ENCODE data around the gene GPX6.
"Not testable (repeated sequence)": the region's sequence is repeated elsewhere in the genome, so short reads cannot be mapped to it uniquely, and the experiment has no call there.

GPX6 gene, protein sequence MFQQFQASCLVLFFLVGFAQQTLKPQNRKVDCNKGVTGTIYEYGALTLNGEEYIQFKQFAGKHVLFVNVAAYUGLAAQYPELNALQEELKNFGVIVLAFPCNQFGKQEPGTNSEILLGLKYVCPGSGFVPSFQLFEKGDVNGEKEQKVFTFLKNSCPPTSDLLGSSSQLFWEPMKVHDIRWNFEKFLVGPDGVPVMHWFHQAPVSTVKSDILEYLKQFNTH
- long read RNA-seq, donor 1 = 0 reads
- long read RNA-seq, donor 2 = 0 reads
- long read RNA-seq, donor 3 = 0 reads
- long read RNA-seq, donor 4 = 0 reads
- long read RNA-seq, donor 5 = 0 reads
- long read RNA-seq, donor 6 = 0 reads
- long read RNA-seq, donor 7 = 0 reads
- long read RNA-seq, donor 8 = 0 reads

DNA sequence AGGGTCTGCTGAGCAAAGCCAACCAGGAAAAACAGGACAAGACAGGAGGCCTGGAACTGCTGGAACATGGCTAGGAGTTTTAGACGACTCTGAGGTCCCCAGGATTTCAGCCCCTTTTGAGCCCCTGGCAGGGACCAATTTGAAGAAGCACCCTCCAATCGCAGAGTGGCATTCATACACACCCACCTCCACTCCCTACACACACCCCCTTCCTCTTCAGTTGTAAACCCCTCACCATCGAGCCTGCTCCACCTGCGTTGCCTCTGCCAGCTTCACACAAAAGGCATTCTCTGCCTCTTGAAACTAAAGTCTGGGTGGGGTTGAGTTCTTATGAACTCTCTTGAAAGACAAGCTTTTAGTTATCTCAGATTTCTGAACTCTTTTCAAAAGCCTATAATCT lies at the start of gene GPX6:
Gene GPX6 (minus strand): TSS at position 118 of the 400 bp plus-strand sequence. CDS start 50 bp downstream, at position 68.
- DNase-seq = no peak

DNA sequence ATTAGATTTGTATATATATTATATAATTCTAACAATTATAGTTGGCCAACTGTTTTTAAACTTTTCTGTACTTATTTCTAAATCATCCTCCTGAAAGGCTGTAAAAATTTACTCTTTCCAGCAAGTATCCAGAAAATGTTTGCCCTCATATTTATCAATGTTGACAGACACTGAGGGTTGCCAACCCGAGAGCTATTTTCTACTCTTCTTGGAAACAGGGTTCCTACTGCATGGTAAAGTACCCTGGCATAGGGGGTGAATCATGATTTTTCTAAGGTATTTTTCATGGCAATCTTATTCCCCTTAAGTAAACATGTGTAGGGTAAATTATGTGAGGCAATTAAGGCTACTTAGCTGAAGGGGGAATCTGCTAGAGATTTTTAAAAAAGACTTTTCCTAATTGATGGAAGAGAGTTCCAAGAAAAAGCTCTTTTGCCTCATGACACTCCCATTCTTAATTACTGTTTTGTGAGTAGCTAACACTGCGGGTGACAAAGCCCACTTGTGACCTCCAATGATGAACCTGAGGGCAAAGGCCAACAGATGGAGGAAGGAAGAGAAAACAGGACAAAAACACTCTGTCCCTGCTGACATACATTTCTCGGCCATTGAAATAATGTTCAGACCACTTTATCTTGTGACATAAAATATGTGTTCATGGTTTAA lies 48.0 kb upstream of the GPX6 start:
- DNase-seq = no peak

DNA sequence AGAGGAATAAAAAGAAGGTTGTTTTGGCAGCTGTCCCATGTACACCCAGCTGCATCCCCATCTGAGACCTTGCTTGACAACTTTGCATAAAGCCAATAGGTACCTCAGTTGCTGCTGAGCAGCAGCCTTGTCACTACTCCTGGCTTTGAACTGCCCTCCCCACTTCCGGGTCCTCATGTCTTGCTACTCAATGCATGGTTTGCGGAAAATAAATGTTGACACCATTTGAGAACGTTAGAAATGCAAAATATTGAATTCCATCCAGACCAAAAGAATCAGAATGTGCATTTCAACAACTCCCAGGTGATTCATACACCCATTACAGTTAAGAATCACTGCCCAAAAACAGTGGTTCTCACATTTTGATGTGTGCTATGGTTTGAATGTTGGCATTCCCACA lies 43.0 kb upstream of the GPX6 start:
- no peak for DNase-seq

DNA sequence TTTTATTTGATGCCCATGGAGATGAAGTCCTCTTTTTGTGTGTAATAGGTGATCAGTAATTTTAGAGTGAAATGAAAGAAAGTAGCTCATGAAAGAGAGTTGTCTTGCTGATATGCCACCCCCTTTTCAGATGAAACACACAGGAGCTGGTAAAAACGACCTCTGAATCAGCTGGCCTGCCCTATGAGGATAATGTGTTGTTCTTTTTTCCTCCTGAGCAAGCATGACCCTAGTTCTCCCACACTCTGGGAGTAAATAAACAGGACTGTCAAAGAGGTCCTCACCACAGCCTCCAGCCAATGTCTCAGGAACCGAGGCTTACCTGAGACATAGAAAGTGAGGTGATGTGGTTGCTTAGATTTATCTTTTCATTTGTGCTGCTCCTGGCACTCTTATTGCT lies 39.5 kb upstream of the GPX6 start:
- no peak for DNase-seq

DNA sequence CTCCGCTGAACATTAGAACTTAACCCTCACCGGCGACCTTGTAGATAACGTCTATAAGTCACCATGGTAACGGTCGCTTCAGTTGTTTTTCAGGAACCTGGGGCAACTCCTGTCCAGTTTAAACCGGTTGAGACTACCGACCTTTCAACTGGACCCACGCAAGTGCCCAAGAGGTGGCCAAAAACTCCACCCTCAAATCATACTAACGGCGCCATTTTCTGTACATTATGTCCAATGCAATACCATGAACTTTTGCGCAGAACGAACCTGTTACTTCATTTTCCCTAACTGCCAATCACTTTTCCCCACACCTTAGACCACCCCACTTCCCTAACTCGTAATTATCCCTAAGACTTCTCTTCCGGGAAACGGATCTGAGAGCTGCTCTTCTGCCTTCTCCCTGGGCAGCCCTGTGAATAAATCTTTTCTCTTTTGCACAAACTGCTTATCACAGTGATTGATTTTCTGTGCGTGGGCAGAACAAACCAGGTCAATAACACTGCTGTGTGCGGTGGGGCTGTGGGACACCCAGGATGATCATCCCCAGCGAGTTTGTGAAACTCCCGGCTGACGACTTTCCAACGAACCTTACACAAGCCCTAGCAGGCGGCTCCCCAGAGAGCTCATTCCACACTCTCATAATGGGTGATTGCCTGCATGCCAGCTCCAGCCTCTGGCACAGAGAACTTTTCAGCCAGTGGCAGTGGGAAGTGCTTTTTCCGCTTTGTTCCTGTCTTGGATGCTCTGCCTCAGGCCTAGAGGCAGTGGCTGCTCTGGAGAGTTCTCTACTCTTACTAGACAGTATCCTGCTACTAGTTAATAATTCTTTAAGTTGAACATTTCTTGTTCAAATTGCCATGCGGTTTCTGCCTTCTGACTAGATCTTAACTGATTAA lies 38.6 kb upstream of the GPX6 start:
- peak; percentile 47 for DNase-seq

DNA sequence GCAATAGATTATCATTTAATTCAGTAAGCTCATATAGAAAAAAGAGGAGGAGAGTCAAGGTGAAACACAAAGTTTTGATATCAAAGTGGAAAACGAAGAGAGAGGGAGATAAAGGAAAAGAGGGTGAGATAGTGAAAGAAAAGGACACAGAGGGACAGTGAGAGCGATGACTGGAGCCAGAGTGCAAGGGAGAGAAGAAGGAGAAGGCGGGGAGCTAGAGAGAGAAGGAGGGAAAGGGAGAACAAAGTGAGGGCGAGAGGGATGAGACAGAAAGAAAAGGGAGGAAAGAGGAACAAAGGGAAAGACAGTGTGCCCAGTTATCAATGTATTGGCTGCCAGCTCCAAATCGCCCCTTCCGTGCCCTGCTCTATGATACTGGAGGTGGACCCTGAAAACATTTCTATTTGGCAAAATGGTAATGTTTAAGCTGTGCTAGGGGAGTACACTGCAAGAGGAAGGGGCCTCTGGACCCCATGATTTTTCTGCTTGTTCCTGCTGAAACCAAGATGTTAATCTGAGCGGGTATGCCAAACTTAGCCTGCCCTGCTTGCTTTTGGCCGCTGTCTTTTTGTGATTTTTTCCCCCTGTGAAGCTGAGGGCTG lies 37.9 kb upstream of the GPX6 start:
- peak; percentile 29 for DNase-seq

DNA sequence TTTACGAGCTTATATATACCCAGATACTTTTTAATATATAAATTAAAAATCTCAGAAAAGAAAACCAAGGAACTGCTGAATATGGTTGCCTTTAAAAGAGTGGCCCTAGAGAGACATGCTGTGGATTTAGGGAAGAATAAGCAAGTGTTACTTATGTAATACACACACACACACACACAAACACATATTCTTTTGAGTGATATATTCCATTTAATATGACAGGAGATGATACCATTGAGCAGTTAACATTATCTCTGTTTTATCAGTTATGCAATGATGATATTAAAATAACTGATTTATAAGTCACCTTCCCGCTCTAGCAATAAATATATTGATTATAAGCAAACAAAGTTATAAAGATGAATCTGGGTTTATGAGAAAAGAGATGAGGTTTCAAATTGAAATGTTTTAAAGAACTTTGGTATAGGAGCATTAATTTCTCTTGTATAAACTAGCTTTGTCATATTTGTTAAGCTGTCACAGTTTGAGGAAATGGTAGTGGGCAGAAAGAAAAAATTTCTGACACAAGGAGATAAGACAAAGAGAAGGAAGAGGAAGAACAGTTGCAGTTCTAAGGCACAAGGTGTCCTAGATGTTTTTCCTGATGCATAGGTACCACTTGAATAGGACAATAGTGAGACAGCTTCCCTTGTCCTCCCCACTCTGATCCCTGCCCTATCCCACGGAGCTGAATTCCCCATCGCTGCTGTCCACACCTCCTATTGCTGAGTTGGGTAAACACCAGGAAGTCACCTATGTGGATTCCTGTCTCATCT lies 36.5 kb upstream of the GPX6 start:
- DNase-seq = no peak

DNA sequence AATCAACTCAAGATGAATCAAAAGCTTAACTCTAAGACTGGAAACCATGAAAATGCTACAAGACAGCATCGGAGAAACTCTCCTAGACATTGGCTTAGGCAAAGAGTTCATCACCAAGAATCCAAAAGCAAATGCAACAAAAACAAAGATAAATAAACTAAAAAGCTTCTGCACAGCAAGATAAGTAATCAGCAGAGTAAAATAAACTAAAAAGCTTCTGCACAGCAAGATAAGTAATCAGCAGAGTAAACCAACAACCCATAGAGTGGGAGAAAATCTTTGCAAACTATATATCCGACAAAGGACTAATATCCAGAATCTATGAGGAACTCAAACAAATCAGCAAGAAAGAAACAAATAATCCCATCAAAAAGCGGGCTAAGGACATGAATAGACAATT lies 31.4 kb upstream of the GPX6 start:
- not testable (repeated sequence) for DNase-seq

DNA sequence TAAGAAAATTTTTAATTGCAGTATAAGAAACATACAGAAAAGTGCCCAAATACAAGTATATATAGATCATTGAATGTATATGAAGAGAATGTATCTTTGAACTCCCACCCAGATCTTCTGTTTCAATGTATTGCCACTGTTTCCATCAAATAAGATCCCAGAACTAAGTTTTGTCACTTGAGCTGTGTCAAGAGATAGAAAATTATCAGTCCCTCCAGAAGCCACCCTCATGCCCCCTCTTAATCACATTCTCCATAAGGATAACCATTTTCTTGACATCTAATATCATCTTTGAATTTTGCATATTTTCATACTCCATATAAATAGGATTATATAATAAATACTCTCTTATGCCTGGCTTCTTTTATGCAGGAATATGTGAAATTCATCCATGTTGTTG lies 30.4 kb upstream of the GPX6 start:
- DNase-seq = no peak

DNA sequence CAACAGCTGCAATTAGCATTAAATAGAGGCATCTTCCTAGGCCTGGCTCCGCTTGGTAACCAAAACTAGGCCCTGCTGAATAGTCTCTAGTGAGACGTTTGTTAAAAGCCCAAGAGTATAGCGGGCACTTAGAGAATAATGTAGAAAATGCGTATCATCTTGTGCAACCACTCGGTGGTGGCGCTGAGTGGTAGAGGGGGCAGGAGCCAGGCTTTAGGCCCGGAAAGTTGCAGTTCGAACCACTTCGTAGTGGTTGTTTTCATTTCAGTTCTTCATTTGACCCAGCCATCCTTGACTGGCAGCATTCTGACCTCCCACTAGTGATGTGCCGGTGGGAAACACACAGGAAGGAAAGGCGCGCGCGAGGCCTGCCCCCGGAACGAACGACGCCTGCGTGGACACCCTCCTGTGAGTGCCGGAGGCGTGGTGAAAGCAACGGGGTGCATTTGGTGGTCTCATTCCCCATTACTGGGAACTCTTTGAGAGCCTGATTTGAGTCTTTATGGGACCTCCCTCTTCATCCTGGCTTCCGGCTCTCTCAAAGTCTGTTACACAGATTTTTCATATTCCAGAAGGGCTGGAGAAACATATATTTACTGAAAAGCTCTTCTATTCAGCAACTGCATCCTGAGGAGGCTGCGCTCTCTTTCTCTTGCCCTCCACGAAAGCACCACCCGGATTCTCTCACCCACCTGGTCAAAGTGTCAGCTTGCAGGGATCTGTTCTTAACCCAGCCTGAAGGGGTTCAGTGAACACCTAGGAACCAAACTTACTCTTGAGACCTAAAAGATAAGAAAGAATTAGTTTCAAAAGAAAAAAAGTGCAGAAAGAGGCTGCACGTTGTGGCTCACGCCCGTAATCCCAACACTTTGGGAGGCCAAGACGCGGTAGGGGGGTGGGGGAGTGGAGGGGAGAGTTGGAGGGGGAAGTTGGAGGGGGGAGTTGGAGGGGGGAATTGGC lies 28.3 kb upstream of the GPX6 start:
- DNase-seq = peak; percentile 68

DNA sequence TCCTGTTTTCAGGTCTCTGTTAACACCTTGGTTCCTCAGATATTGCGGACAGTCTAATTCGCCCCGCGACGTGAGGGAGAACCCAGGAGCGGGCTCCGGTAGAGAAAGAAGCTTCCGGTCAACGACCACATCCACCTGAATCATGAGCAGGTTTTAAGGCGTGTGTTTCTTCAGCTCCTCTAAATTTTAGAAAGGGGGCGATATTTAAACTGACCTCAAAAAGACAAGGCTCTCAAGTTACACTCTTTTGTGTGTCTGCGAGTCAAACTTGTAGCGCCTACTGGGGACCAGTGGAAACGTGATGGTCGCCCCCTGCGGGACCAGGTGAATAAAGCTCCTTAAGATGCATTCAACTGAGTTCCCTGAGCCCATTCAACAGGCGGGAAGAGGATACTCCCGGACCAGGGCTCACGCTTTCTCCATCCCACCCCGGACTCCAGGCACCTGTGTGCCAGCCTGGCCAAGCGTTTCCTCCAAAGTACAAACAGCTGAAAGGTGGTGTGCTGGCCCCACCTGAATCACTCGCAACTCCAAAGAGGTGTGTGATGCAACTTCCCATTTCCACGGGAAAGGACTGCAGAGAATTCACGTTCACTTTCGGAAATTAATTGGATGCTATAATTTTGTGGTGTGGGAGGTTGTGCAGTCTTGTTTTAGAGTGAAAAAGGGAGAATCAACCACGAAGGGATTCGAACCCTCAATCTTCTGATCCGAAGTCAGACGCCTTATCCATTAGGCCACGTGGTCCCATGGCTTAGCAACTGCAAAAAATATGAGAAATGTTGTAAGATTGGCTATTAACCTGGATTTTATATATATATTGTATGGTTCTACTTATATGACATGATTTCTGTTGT lies 27.1 kb upstream of the GPX6 start:
- peak; percentile 72 for DNase-seq

DNA sequence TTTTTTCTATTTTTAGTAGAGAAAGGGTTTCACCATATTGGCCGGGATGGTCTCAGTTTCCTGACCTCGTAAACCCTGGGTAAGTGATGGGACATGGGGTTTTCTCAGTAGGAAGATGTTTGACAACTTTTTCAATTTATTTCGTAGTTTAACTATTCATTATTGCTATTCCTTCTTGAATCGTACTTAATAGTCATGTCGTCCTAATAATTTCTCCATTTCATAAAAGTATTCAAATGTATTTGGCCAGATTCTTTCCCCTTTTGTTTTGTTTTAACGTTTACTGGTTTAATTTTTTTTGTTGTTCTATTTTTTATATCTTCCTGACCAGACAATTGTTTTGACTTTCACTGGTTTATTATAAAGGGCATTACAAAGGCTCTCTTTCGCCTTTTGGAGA lies 26.4 kb upstream of the GPX6 start:
- DNase-seq = no peak

DNA sequence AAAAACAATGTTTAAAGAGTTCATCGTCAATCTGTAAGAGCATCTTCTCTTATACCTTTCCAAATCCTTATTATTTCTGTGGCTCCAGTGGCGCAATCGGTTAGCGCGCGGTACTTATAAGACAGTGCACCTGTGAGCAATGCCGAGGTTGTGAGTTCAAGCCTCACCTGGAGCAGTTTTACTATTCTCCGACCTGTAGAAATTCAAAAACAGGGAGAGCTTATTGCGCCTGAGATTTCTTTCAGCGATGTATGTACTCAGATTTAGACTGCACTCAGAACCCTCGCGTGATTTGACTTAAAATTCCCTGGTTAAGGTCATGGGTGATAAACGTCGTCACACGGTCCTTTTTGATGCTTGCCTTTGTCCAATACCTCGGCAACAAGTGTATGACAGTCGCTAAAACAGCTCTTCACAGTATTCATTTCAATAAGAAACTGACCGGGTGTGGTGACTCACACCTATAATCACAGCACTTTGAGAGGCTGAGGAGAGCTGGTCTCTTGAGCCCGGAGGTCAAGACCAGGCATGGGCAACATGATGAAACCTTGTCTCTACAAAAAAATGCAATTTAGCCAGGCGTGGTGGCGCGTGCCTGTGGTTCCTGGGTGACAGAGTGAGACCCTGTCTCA lies 22.0 kb upstream of the GPX6 start:
- DNase-seq = no peak

DNA sequence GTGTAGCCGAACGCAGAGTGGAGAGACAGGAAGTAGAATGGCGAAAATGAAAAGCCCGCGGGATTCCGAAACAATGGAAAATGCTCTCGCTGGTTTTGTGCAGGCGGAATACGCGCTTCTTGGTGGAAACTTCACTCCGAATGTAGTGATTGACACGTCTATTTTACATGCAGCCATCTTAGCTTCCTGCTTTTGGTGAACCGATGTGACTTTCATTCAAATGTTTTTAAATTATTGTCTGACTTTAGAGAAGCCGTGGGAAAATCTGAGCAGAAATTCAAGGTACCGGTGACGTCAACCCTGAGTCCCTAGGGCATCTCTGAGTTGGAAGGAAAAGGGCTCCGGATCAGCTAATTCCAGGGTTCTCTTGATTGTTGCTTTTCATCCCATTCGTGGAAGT lies 21.5 kb upstream of the GPX6 start:
- peak; percentile 40 for DNase-seq

DNA sequence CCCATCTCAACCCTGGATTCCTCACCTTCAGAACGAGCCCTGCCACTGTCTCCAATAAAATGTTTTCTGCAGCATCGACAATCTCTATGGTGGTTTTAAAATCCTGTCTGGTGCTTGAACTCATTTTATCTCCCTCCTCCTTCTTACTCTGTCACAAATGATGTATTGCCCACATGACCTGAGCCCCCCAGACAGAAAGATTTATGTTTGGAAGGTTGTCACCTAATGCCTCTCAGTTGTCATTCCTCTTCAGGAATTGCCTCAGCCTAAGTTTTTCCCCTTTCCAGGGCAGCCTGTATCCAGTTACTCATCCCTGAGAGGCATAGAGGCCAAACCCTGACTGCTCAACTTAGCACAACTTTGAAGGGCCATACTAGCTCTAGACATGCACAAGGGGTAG lies 19.3 kb upstream of the GPX6 start:
- DNase-seq = no peak

DNA sequence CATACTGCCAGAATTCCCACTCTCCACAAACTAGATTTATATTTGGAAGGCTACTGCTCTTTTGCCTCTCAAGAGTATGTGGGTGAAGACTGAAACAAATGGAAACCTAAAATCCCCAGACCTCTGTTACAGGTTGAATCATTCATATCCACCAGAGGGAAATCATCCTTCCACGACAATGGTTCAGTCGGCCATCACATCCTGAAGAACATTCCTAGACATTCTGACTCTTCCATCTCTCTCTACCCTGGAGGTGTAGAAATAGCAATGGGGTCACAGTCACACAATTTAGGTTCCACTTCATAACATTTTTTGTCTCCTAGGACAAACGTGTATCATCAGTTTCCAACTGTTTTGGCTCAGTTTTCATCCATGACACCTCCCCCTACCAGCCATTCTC lies 18.7 kb upstream of the GPX6 start:
- no peak for DNase-seq

DNA sequence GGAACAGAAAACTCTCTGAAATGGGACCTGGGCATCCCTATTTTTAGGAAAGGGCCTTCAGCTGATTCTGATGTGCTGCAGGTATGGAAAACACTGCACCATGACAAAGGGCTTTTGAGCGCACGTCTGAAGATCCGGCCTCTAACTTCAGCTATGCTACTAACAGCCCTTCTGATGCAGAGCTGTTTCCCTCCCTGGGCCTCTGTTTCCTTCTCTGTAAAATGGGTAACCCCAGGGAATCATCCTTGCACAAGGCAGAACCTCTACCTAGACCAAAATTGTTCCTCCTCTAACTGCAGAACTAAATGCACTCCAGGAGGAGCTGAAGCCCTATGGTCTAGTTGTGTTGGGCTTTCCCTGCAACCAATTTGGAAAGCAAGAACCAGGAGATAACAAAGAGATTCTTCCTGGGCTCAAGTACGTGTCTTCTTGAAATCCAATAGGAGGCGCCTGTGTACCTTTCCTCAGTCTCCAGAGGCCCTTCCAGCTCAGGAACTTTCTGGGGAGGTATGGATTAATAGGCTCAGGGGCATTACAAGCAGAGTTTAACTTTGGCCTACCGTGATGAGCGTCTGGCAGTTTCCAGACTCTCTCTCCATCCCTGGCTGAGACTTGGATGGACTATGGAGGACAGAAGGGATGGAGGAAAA lies 16.0 kb upstream of the GPX6 start:
- DNase-seq = no peak

DNA sequence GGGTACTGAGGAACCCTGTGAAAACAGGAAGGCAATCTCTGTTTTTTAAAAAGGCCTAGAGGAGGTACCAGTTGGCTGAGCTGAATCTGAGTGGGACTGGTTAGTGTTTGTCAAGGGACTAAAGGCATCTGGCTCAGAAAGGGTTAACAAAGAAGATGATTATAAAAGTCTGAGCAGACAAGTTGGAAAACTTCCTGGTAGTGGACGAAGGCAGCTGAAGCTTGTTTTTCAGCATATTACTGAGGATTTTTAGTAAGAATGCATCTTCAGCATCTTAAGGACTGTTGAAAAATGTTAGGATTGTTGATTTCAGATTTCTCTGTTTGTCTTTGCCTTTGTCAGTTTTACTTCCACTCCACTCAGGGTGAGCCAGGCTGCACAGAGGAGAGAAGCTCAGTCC lies 15.2 kb upstream of the GPX6 start:
- no peak for DNase-seq

All from right kidney (tissue), 9 donors.